Erythroblast (primary cell): ENCODE results near the gene ECM1.

Experiments
- GATA1 ChIP-seq: IDR thresholded peaks from 2 replicates; pipeline ENCODE4 v1.6.1; 2011; ENCODE audit warnings: low read depth, mild to moderate bottlenecking, control low read depth, low read length, moderate library complexity
- POLR2A ChIP-seq: IDR thresholded peaks from 2 replicates; pipeline ENCODE4 v1.6.1; 2011; ENCODE audit warnings: mild to moderate bottlenecking, low read length

DNA sequence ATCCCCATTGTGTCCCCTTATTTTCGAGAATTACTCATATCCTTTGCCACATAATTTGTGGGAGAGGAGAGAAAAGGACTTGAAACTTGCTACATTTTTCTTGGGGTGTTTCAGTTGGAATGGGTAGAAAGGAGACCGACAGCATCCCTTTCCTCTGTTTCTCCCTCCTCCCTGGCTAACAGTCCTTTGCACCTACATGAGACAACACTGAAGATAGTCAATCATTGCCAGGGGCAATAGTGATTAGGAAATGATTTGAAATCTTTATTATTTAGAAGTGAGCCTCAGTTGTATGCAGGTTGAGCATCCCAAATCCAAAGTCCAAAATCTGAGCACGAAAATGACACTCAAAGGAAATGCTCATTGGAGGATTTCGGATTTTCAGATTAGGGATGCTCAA is 28.5 kb upstream of the ECM1 start:
- TF ChIP-seq POLR2A (no peak), GATA1 (no peak)
